Measurements from ENCODE around the gene BAIAP2L1.

DNA sequence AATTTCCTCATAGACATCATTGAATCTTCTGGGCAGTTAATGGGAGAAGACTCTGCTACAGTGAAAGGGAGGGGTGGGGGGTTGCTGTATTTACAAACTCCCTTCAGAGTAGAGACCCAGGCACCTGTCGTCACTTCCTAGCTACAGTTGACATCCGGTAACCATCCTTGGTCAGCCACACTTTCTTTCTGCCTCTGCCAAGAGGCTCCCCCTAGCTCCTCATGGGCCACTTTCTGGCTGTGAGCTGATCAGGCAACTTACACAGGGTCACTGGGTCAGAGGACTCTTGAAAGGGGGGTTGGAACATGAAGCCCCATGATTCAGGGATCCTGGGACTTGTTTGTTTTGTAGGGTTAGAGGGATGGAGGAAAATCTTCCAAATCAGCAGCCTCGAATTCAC lies 150.1 kb downstream of the BAIAP2L1 start:
- TF ChIP-seq ZNF274 (IDR thresholded peaks at IDR 0.05; ENCODE audit: low read depth, low read length), result no peak
- TF ChIP-seq YY1 (IDR thresholded peaks at IDR 0.05; ENCODE audit: insufficient read depth, insufficient read length), result no peak
